Activated T-cell treated with anti-CD3 and anti-CD28 coated beads, Interleukin-2, amount 50 U/mL, for 4 hours (primary cell): ENCODE results near the gene PRELID3B. TPM values are rescaled to one million over a fixed set of nuclear protein-coding genes. Genes with fewer than 3 reads are reported as not detected.

ENCODE experiments used
- ATAC-seq, 2 donors: fragments of 200-7000 bp; cut with Tn5 transposase; one replicate each; pipeline ENCODE4 v1.10.0; 2021
- DNase-seq: peaks from one replicate; pipeline ENCODE4 v3.0.0-alpha.2; 2020
- H3K27me3 Mint-ChIP-seq: one replicate; pipeline ENCODE4 v1.8.0; 2021; ENCODE audit warnings: low read depth, mixed read lengths
- H3K36me3 Mint-ChIP-seq: one replicate; pipeline ENCODE4 v1.8.0; 2022; ENCODE audit warnings: mixed read lengths; ENCODE audit not compliant: insufficient read depth
- H3K4me1 Mint-ChIP-seq: one replicate; pipeline ENCODE4 v1.8.0; 2021; ENCODE audit warnings: low read depth, mixed read lengths
- H3K4me3 Mint-ChIP-seq: one replicate; pipeline ENCODE4 v1.8.0; 2021; ENCODE audit warnings: mild to moderate bottlenecking, moderate library complexity, mixed read lengths
- H3K9me3 Mint-ChIP-seq: one replicate; pipeline ENCODE4 v1.8.0; 2021; ENCODE audit warnings: mixed read lengths
- total RNA-seq, 3 donors: library from RNA; stranded (reverse); gene quantifications; one replicate each; pipeline ENCODE4 v1.2.1, GENCODE V29; 2021

Gene PRELID3B
- total RNA-seq, 3 donors from 2014 or later = 147 to 174 (median 160) TPM

DNA sequence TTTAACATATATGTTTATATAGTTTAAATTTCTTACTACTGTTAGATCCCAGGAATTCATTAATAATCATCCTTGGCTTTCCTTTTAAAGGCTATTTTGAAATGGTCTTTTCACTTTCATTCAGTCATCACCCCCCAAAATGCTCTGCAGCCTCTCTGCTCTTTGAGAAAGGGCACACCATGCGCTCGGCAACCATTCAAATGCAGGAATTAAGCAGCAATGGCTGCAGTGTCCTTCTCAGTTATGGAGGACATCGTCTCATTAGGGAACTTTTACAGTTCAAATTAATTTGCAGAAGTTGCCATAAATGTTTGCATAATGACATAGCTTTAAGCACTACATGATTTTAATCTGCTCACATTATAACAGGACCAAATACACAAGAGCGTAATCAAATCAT, 17.1 kb downstream of the PRELID3B start:
- Mint-ChIP-seq H3K4me3 (no peak overlapping the region), H3K27me3 (no peaks in the 10 kb centered on the region), H3K4me1 (peaks cover 57% of the 10 kb centered on the region), H3K9me3 (no peaks in the 10 kb centered on the region), H3K36me3 (peaks cover 57% of the 10 kb centered on the region)
- DNase-seq (no peak), ATAC-seq (no peak)

DNA sequence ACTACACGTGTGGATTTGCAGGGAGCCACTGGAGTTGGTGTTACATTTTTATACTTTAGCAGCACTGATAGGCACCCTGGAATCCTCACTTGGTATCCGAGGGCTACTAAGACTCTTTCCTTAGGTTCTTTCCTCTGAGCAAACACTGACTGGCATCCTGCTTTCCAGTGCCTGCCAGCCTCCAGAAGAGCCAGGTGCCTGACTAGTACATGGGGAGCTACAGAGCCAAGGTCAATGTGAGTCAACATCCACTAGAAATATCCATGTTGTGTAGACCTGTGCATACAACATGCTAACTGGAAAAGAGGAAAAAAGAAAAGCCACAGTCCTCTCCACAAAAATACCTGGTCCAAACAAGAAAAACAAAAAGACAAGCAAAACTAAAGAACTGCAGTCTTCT, 17.5 kb downstream of the PRELID3B start:
- Mint-ChIP-seq H3K27me3 (no peaks in the 10 kb centered on the region), H3K36me3 (peaks cover 53% of the 10 kb centered on the region), H3K4me1 (peaks cover 53% of the 10 kb centered on the region)

GRCh38 chr20:59024111-59024530, 18.5 kb downstream of the PRELID3B start:
- Mint-ChIP-seq H3K9me3 (no peaks in the 10 kb centered on the region), H3K4me3 (no peak overlapping the region), H3K36me3 (peaks cover 45% of the 10 kb centered on the region), H3K27me3 (no peaks in the 10 kb centered on the region), H3K4me1 (peaks cover 44% of the 10 kb centered on the region)
- no peak for ATAC-seq
- DNase-seq = no peak

More for the DNA sequence above, 17.5 kb downstream of the PRELID3B start:
- ATAC-seq (no peak), DNase-seq (no peak)
- no peak overlapping the region for H3K4me3 Mint-ChIP-seq
- no peaks in the 10 kb centered on the region for H3K9me3 Mint-ChIP-seq

DNA sequence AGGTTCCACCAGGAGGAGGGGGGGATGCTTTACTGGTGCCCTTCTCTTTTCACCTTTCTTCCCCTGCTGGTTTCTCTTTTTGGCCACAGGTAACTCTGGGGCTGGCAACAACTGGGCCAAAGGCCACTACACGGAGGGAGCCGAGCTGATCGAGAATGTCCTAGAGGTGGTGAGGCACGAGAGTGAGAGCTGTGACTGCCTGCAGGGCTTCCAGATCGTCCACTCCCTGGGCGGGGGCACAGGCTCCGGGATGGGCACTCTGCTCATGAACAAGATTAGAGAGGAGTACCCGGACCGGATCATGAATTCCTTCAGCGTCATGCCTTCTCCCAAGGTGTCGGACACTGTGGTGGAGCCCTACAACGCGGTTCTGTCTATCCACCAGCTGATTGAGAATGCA, 19.0 kb downstream of the PRELID3B start:
- H3K4me3 Mint-ChIP-seq = no peak overlapping the region
- ATAC-seq = no peak
- DNase-seq = no peak
- H3K36me3 Mint-ChIP-seq = peaks cover 40% of the 10 kb centered on the region
- no peaks in the 10 kb centered on the region for H3K27me3 Mint-ChIP-seq
- H3K4me1 Mint-ChIP-seq = peaks cover 39% of the 10 kb centered on the region
- H3K9me3 Mint-ChIP-seq = no peaks in the 10 kb centered on the region

GRCh38 chr20:59022754-59023153, 19.8 kb downstream of the PRELID3B start:
- DNase-seq (no peak), ATAC-seq (no peak)
- Mint-ChIP-seq H3K4me3 (no peak overlapping the region), H3K36me3 (peaks cover 35% of the 10 kb centered on the region), H3K9me3 (no peaks in the 10 kb centered on the region), H3K4me1 (peaks cover 31% of the 10 kb centered on the region), H3K27me3 (no peaks in the 10 kb centered on the region)

DNA sequence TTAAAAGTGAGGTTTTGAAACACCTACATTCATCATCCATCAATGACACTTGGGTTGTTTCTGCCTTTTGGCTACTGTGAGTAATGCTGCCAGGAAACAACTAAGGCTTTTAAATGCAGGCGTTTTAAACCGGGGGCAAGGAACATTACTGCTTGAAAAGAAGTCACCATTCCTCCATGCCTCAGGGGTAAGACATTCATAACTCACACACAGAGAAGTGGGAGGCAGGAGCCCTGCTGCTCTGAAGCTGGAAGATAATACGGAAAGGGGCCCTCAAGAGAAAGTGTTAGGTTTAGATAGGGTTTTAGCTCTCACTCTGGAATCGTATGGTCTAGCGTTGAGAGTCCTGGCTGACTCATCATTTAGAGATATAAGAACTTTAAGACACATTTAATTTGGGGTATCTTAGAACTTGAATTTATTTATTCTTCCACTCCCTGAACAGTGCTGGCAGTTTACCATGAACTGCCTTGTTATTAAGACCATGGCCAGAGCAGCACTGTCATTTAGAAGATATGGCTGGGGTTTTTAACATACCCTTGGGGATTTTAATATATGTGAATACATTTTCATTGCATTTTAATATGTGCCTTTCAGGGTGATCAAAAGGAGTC, 21.5 kb downstream of the PRELID3B start:
- ATAC-seq (peak; percentile 29 to 44), DNase-seq (no peak)
- H3K4me3 Mint-ChIP-seq = no peak overlapping the region

DNA sequence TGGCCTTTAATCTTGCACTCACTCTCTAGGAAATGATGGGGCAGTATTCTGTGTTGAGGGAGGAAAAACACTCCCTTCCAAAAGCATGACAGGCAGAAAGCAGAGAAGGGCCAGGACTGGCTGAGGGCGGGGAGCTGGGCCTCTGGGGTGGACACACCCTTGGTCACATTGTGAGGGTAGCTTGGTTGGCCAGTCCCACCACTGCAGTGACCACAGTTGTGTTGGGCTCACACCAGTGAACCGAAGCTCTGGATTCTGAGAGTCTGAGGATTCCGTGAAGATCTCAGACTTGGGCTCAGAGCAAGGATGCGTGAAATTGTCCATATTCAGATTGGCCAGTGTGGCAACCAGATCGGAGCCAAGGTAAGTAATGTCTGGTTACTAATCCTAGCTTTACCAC, 23.4 kb downstream of the PRELID3B start, which contains the start of gene TUBB1:
Gene TUBB1, plus strand, starts transcription at position 213 of the 400 bp plus-strand sequence. Its CDS starts 94 bp downstream, at position 307.
- Mint-ChIP-seq H3K27me3 (no peaks in the 10 kb centered on the region), H3K36me3 (peaks cover 11% of the 10 kb centered on the region), H3K9me3 (no peaks in the 10 kb centered on the region), H3K4me1 (peaks cover 33% of the 10 kb centered on the region), H3K4me3 (no peak within 1 kb of the TSS)
- ATAC-seq (no peak), DNase-seq (no peak)

More for the DNA sequence above, 21.5 kb downstream of the PRELID3B start:
- Mint-ChIP-seq H3K36me3 (peaks cover 23% of the 10 kb centered on the region), H3K27me3 (no peaks in the 10 kb centered on the region), H3K4me1 (peaks cover 30% of the 10 kb centered on the region), H3K9me3 (no peaks in the 10 kb centered on the region)

DNA sequence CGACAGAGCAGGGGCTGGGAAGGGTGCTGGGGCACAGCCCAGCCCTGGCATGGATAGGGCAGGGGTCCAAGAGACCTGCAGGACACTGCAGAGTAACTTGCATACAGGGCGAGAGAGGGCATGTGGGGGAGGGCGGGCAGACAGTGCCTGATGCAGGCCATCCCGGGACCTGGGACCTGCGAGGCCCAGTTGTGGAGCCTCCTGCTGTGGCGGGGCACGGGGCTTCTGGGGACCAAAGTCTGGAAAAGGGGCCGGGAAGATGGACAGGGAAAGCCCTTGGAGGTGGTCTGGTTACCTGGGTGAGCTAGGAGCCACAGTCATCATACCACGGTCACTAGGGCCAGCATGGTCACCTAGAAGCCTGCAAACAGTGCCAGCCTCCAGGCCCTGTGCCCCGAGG, 23.8 kb downstream of the PRELID3B start:
- Mint-ChIP-seq H3K27me3 (no peaks in the 10 kb centered on the region), H3K4me3 (no peak overlapping the region)

GRCh38 chr20:59017493-59018231, 24.9 kb downstream of the PRELID3B start:
- peaks cover 46% of the 10 kb centered on the region for H3K4me1 Mint-ChIP-seq
- DNase-seq (no peak), ATAC-seq (no peak)
- H3K27me3 Mint-ChIP-seq = no peaks in the 10 kb centered on the region
- H3K36me3 Mint-ChIP-seq = peaks cover 4% of the 10 kb centered on the region
- H3K4me3 Mint-ChIP-seq = no peak overlapping the region
- H3K9me3 Mint-ChIP-seq = no peaks in the 10 kb centered on the region

More for the DNA sequence above, 23.8 kb downstream of the PRELID3B start:
- DNase-seq (no peak), ATAC-seq (no peak)
- H3K36me3 Mint-ChIP-seq = peaks cover 7% of the 10 kb centered on the region
- peaks cover 37% of the 10 kb centered on the region for H3K4me1 Mint-ChIP-seq
- no peaks in the 10 kb centered on the region for H3K9me3 Mint-ChIP-seq

DNA sequence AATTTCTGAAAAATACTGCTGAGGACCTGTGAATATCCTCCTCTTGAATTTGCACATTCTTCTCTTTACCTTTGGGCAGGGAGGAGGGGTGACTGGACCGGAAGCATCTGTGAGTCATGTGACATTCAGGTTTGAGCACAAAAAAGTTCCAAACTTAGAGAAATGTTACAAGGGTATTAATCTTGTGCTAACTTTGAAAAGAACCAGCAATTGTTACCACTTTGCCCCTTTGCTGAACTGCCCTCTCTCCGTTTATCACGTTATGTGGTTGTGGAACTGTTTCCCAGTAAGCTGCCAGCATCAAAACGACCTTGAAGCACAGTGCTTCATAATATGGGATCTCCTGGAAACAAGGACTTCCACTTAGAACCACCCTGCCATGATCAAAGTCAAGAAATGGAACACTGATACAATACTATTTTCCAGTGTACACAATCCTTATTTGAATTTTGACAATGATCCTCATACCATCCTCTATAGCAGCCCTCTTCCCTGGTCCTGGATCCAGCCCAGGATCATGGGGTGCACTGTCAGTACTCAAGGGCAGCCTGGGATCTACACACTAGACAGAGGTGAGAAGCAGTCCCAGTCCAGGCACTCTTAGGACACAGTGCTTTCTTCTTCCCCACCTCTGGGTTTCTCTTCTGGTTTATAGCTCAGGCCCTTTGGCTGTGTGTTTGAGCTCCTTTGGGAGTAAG, 25.6 kb downstream of the PRELID3B start:
- Mint-ChIP-seq H3K9me3 (no peaks in the 10 kb centered on the region), H3K4me3 (no peak overlapping the region), H3K4me1 (peaks cover 47% of the 10 kb centered on the region), H3K27me3 (no peaks in the 10 kb centered on the region), H3K36me3 (no peaks in the 10 kb centered on the region)
- DNase-seq (peak; percentile 27), ATAC-seq (peak; percentile 49 to 70)

DNA sequence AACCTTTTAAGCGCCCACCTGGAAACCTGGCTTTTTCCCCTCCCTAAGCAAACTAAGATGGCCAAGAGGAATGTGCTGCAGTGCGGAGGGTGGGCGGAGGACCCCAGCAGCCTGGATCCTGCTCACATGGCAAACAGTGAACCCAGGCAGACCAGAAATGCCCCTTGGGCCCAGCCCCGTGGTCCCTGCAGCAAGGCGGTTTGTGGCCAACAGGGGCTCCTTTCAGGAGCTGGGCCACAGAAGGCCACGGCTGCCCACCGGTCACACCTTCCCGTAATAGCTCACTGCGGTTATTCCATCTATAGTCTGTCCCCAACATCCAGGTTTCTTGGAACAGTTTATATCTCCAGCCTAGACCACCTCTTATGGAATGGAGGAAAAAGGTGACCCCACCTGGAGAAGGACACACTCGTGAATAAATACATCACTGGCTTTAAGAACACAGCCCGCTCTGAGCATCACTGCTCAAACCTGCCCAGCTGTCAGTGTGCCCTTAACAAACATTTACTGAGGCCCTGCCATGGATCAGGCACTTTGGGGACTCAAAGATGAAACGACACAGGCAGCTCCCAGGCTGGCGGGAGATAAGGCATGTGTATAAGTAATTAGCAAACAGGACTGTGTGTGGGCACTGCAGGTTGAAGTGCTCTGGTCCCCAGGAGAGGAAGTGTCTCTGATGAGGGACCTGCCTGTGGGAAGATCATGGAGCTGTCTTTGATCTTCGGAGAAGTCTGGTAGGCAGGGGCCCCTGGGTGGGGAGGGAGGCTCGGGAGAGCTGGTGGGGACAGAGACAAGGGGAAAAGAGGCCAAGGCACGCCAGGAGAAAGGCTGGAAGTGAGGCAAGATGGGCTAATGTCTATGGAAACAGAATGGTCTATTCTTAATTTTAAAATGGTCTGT, 26.5 kb downstream of the PRELID3B start:
- DNase-seq = no peak
- H3K9me3 Mint-ChIP-seq = no peaks in the 10 kb centered on the region
- no peaks in the 10 kb centered on the region for H3K36me3 Mint-ChIP-seq
- no peak for ATAC-seq
- H3K27me3 Mint-ChIP-seq = no peaks in the 10 kb centered on the region
- H3K4me1 Mint-ChIP-seq = peaks cover 48% of the 10 kb centered on the region
- H3K4me3 Mint-ChIP-seq = no peak overlapping the region

- no peaks in the 10 kb centered on the region for H3K9me3 Mint-ChIP-seq
- H3K27me3 Mint-ChIP-seq = no peaks in the 10 kb centered on the region
- ATAC-seq = no peak
- peaks cover 44% of the 10 kb centered on the region for H3K4me1 Mint-ChIP-seq
- no peak for DNase-seq
- no peaks in the 10 kb centered on the region for H3K36me3 Mint-ChIP-seq
- H3K4me3 Mint-ChIP-seq = no peak overlapping the region
These were observed 27.2 kb downstream of the PRELID3B start for GRCh38 chr20:59015411-59015810.

- Mint-ChIP-seq H3K9me3 (no peaks in the 10 kb centered on the region), H3K4me3 (no peak overlapping the region), H3K4me1 (peaks cover 44% of the 10 kb centered on the region), H3K36me3 (no peaks in the 10 kb centered on the region), H3K27me3 (no peaks in the 10 kb centered on the region)
- ATAC-seq (no peak), DNase-seq (no peak)
These were observed 27.8 kb downstream of the PRELID3B start for GRCh38 chr20:59014680-59015389.
